GM19351 (cell line): Measurements from ENCODE around the gene AREL1.
A peak's percentile ranks its signal among the peaks of the same experiment; 100 is the strongest.
"Not testable (repeated sequence)": the region's sequence is repeated elsewhere in the genome, so short reads cannot be mapped to it uniquely, and the experiment has no call there.

Source experiments
- ATAC-seq: cut with Tn5 transposase; IDR thresholded peaks from one replicate; pipeline ENCODE4 v1.9.1; 2021; ENCODE audit warnings: mild to moderate bottlenecking, moderate library complexity; ENCODE audit not compliant: unreplicated experiment

AREL1 gene, protein sequence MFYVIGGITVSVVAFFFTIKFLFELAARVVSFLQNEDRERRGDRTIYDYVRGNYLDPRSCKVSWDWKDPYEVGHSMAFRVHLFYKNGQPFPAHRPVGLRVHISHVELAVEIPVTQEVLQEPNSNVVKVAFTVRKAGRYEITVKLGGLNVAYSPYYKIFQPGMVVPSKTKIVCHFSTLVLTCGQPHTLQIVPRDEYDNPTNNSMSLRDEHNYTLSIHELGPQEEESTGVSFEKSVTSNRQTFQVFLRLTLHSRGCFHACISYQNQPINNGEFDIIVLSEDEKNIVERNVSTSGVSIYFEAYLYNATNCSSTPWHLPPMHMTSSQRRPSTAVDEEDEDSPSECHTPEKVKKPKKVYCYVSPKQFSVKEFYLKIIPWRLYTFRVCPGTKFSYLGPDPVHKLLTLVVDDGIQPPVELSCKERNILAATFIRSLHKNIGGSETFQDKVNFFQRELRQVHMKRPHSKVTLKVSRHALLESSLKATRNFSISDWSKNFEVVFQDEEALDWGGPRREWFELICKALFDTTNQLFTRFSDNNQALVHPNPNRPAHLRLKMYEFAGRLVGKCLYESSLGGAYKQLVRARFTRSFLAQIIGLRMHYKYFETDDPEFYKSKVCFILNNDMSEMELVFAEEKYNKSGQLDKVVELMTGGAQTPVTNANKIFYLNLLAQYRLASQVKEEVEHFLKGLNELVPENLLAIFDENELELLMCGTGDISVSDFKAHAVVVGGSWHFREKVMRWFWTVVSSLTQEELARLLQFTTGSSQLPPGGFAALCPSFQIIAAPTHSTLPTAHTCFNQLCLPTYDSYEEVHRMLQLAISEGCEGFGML

DNA sequence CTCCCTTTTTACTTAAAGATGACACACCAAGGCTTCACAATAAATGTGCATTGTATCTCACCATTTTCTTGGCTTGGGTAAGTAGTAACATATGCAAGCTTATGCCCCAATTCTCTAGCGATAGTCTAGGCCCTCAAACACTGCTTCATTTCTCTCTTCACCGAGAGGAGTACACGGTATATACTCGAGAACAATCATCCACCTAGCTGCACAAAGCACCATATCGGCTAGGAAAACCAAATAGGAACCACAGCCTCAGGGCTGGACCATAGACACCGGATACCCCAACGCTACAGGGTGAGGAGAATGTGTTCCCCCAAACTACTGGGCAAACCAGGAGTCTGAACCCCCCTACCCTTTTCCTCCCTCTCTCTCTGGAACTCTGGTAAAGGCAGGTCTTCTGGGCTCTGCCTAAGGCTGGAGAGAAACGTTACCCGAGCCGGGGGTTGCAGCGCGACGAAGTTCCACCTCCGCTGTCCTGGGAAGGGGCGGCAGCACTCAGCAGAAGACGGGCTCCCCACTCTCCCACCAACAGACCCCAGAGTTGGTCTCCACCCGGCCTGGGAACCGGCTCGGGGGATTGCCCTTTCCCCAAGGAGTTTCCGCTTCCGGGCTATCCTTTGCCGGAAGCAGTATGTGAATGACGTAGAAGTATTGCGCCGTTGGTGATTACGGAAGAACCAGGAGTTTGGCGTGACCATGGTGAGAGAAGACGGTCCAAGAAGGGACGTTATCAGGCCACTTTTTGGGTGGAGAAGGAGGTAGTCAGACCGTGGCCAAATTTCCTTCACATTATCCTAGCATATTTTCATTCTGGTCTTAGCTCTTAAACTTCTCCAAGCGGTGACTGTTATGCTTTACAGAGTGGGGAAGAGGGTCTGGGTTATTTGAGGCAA, at the start of gene AREL1, which contains the start of gene FCF1:
Gene AREL1, minus strand, starts transcription at position 582 of the 896 bp plus-strand sequence. CDS start 27,465 bp downstream, outside the sequence.
Gene FCF1, plus strand, starts transcription at position 646 of the 896 bp plus-strand sequence. Its CDS starts 54 bp downstream, at position 700.
- peak; percentile 98 for ATAC-seq

GRCh38 chr14:74758505-74758904, 45.6 kb upstream of the AREL1 start:
- not testable (repeated sequence) for ATAC-seq

GRCh38 chr14:74756326-74756725, 43.4 kb upstream of the AREL1 start:
- no peak for ATAC-seq

GRCh38 chr14:74754899-74755298, 42.0 kb upstream of the AREL1 start:
- no peak for ATAC-seq

- no peak for ATAC-seq
Observed at GRCh38 chr14:74754157-74754556, 41.3 kb upstream of the AREL1 start.

DNA sequence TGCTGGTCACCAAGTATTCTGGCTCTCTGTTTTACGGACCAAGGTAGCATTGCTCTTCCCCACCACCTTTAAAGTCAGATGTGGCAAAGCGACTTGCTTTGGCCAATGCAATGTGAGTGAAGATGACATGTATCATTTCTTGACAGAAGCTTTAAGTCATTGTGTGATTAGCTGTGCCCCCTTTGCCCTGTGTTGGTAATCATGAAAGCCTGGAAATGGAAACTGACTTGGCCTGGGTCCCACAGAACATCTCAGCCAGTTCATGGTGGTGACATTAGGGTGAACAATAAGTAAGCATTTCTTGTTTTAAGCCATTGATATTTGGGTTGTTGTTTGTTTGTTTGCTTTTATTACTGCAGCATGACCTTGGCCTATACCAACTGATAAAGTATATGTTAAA, 34.4 kb upstream of the AREL1 start:
- ATAC-seq: no peak

DNA sequence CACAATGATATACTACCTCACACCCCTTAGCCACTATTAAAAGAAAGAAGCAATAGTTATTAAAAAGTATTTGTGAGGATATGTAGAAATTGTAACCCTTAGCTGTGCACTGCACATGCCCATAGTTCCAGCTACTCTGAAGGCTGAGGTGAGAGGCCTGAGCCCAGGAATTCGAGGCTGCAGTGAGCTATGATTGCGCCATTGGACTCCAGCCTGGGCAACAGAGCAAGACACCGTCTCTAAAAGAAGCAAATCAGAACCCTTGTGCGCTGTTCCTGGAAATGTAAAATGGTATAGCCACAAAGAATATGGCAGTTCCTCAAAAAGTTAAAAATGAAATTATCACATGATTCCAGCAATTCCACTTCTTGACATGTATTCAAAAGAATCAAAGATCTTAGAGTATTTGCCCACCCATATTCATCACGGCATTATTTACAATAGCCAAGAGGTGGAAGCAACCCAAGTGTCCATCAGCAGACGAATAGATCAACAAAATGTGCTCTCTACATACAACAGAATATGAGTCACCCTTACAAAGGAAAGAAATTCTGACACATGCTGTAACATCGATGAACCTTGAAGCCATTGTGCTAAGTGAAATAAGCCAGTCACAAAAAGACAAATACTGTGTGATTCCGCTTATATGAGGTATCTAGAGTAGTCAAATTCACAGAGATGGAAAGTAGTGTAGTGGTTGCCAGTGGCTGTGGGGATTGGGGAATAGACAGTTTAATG, 26.6 kb upstream of the AREL1 start:
- no peak for ATAC-seq

GRCh38 chr14:74737753-74738325, 25.0 kb upstream of the AREL1 start:
- no peak for ATAC-seq

- ATAC-seq: no peak
Observed at GRCh38 chr14:74735125-74735524, 22.2 kb upstream of the AREL1 start.

DNA sequence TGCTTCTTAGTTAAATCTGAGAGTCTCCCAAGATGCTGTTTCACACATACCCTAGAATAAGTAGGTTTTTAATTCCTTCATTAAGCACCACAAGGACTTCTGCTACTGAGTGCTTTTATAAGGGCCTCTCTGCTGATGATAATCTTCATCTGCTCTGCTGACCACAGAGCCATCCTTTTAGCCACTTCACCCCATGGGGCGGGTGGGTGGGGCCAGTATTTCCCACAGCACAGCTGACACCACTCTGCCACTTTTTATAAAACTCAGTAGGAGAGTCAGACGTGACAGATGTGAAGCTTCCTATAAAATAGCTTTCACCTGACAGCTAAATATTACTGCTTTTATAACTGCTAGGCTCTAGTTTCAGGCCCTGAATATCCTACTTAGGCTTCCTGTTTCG, 20.3 kb upstream of the AREL1 start:
- no peak for ATAC-seq

GRCh38 chr14:74732387-74732786, 19.5 kb upstream of the AREL1 start:
- no peak for ATAC-seq

DNA sequence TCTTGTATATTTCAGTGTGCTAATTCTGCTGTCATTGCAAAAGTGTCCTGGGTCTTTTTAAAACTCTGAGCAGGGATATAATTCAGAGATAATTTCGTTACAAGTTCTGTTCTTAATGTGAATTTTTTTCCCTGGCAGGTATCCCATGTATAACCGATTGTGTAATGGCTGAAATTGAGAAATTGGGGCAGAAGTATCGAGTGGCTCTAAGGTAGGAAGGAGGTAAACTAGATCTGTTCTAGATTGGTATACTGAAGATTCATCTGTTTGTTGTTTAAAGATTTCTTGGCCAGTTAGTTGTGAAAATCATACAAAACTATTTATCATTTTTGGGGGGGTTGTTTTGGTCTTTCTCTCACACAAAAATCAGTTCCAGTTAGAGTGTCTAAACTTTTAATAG, 10.3 kb upstream of the AREL1 start:
- no peak for ATAC-seq

- no peak for ATAC-seq
Observed at GRCh38 chr14:74720526-74720925, 7.6 kb upstream of the AREL1 start.

DNA sequence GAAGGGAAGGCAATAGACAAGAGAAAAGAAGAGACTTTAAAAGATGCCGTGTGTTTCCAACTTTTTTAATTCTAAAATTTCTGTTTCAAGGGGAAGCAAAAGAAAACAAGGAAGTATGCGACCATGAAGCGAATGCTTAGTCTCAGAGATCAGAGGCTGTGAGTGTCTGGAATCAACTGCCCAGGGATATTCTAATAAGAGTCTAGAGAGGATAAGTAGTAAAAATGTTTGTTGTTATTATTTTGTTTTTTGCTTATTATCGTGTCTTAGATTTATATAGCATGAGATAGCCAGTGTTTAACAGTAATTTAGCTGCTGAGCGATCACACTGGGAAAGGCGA, 485 bp upstream of the AREL1 start:
- ATAC-seq: no peak

GRCh38 chr14:74711651-74712050, 1.2 kb downstream of the AREL1 start:
- ATAC-seq: no peak

DNA sequence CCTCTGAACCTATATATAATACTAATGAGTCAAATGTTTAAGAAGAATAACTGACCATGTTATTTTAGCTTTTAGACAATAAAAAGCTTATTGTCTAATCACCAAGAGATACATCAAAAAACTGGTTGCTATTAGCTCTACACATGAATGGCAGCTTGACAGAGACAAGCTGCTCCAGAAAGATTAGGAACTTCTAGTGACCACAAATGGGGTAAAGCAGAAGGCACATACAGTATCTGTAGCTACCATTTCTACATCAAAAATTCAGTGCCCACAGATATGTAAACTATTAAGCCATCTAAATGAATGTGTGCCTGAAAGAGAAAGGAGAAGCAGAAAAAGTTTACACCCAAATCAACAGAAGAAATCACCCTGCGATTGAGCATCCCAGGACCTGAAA, 2.4 kb downstream of the AREL1 start:
- ATAC-seq: no peak

DNA sequence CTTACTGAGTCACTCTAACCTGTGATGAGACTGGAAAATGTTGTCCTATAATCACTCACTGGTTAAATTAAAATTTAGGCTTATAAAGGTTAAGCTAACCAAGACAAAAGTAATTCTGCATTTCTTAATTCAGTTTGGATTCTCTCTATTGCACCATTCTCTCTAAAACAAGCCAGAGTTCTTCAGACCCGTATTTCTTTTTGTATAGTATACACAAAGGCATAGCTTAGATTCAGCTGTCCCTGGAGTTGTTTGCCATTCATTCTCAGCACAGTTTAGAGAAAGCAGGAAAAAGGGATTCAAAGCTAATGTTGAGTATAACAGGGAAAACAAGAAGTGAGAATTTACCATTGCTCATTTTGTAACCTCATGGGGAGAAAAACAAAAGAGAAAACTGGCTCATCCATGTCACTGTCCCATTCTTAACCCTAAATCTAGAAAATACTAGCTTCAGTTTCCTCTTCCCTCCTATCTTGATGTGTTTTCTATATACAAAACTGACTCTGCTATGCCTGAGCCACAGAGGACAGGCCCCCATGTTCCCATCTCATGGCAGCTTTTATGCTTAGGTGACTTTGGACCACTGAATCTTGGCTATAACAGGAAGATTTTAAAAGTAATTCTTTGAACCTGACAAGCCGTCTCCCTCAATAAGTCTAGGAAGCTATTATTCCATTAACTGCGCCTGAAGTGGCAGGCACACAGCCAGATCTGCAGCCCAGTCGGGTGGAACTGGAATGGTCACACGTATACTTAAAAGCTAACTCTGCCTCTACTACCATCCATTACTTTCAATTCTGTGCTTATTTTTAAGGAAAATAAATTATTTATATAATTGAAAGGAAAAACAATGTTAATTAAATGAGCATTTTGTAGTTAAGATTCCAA, 7.0 kb downstream of the AREL1 start:
- no peak for ATAC-seq

DNA sequence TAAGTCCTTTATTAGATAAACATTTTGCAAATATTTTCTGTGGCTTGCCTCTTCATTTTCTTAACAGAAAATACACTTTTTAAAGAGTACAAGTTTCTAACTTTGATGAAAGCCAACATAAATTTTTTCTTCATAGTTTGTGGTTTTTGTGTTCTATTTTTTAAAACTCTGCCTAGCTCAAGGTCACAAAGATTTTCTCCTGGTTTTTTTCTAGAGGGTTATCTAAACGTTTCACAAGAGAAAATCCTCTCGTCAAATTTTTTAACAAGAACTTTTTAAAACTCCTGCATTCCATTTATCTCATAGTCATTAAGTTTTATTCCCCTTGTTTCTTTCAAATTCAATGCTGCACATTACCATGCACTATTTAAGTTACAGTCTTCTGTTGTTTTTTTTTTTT, 8.2 kb downstream of the AREL1 start:
- ATAC-seq: no peak

DNA sequence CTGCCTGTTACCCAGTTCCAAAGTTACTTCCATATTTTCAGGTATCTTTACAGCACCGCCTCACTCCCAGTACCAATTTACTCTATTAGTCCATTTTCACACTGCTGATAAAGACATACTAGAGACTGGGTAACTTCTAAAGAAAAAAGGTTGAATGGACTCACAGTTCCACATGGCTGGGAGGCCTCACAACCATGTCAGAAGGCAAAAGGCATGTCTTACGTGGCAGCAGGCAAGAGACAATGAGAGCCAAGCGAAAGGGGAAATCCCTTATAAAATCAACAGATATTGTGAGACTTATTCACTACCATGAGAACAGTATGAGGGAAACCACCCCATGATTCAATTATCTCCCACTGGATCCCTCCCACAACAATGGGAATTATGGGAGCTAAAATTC, 9.8 kb downstream of the AREL1 start:
- ATAC-seq: no peak
